Esophagus mucosa (tissue), 1 donor: Measurements from ENCODE around the gene DRAP1. TPM values are rescaled to one million over a fixed set of nuclear protein-coding genes. Genes with fewer than 3 reads are reported as not detected.
A peak's percentile ranks its signal among the peaks of the same experiment; 100 is the strongest.

ENCODE experiments used
- ATAC-seq: fragments of 200-7000 bp; cut with Tn5 transposase; one replicate; pipeline ENCODE4 v1.9.1; 2020
- total RNA-seq: library from RNA; stranded (reverse); gene quantifications from one replicate; pipeline ENCODE4 v1.2.4, GENCODE V29; 2023
- donor health status: DM: yes; HTN: yes; CAD: no.

Gene DRAP1
- total RNA-seq, 1 donor from 2014 or later: 76.2 TPM

GRCh38 chr11:65965986-65966762 is 46.9 kb downstream of the DRAP1 start:
- ATAC-seq: no peak

GRCh38 chr11:65967329-65967934 is 48.2 kb downstream of the DRAP1 start:
- ATAC-seq: no peak

- peak; percentile 44 for ATAC-seq
These were observed 49.6 kb downstream of the DRAP1 start for GRCh38 chr11:65968600-65969482.

Other genes starting within 250 kb of the DRAP1 start
- gene KAT5, start 207.2 kb upstream of the DRAP1 start, total RNA-seq: 47.3 TPM
- 28.7 TPM for gene RNASEH2C, start 198.6 kb upstream of the DRAP1 start, total RNA-seq
- gene AP5B1, start 138.4 kb upstream of the DRAP1 start, total RNA-seq: 18.2 TPM
- gene OVOL1, start 132.4 kb upstream of the DRAP1 start, total RNA-seq: 49.0 TPM
- gene SNX32, start 85.5 kb upstream of the DRAP1 start, total RNA-seq: 0.12 TPM
- 645 TPM for gene CFL1, start 61.2 kb upstream of the DRAP1 start, total RNA-seq
- 20.4 TPM for gene MUS81, start 59.0 kb upstream of the DRAP1 start, total RNA-seq
- gene EFEMP2, start 46.6 kb upstream of the DRAP1 start, total RNA-seq: 4.6 TPM
- not detected for gene CTSW, start 39.6 kb upstream of the DRAP1 start, total RNA-seq
- 42.3 TPM for gene FIBP, start 31.0 kb upstream of the DRAP1 start, total RNA-seq
- 15.3 TPM for gene CCDC85B, start 28.8 kb upstream of the DRAP1 start, total RNA-seq
- 28.9 TPM for gene FOSL1, start 19.0 kb upstream of the DRAP1 start, total RNA-seq
- gene C11orf68, start 364 bp upstream of the DRAP1 start, total RNA-seq: 16.9 TPM
- gene TSGA10IP, start 26.1 kb downstream of the DRAP1 start, total RNA-seq: not detected
- gene SART1, start 42.3 kb downstream of the DRAP1 start, total RNA-seq: 29.7 TPM
- 23.0 TPM for gene EIF1AD, start 82.7 kb downstream of the DRAP1 start, total RNA-seq
- 145 TPM for gene BANF1, start 83.1 kb downstream of the DRAP1 start, total RNA-seq
- 9.2 TPM for gene CST6, start 92.6 kb downstream of the DRAP1 start, total RNA-seq
- not detected for gene CATSPER1, start 107.1 kb downstream of the DRAP1 start, total RNA-seq
- gene GAL3ST3, start 129.7 kb downstream of the DRAP1 start, total RNA-seq: not detected
- gene SF3B2, start 132.9 kb downstream of the DRAP1 start, total RNA-seq: 76.7 TPM
- 41.7 TPM for gene PACS1, start 150.8 kb downstream of the DRAP1 start, total RNA-seq